ENCODE measurements around the gene RPL38.
"Not testable (repeated sequence)": the region's sequence is repeated elsewhere in the genome, so short reads cannot be mapped to it uniquely, and the experiment has no call there.

RPL38 gene

GRCh38 chr17:74182041-74182723 lies 21.3 kb upstream of the RPL38 start:
- DNase-seq (ENCODE audit: low spot score) = peak; percentile 13
- in situ Hi-C loops (cut with MboI; ENCODE audit: low sequenced_read_pairs, unreplicated experiment) = no loop called here
- TF ChIP-seq CTCF (IDR thresholded peaks at IDR 0.05; ENCODE audit: borderline replicate concordance, control extremely low read depth, extremely low read depth, insufficient read depth, missing control alignments) = no peak

GRCh38 chr17:74183411-74183810 lies 20.1 kb upstream of the RPL38 start:
- in situ Hi-C loops (cut with MboI; ENCODE audit: low sequenced_read_pairs, unreplicated experiment) = no loop called here
- TF ChIP-seq CTCF (IDR thresholded peaks at IDR 0.05; ENCODE audit: borderline replicate concordance, control extremely low read depth, extremely low read depth, insufficient read depth, missing control alignments) = no peak
- peak; percentile 24 for DNase-seq (ENCODE audit: low spot score)

GRCh38 chr17:74185571-74186185 lies 17.8 kb upstream of the RPL38 start:
- TF ChIP-seq CTCF (IDR thresholded peaks at IDR 0.05; ENCODE audit: borderline replicate concordance, control extremely low read depth, extremely low read depth, insufficient read depth, missing control alignments) = no peak
- DNase-seq (ENCODE audit: low spot score) = peak; percentile 15
- in situ Hi-C loops (cut with MboI; ENCODE audit: low sequenced_read_pairs, unreplicated experiment) = no loop called here

GRCh38 chr17:74186498-74186897 lies 17.0 kb upstream of the RPL38 start:
- TF ChIP-seq CTCF (IDR thresholded peaks at IDR 0.05; ENCODE audit: borderline replicate concordance, control extremely low read depth, extremely low read depth, insufficient read depth, missing control alignments) = no peak
- in situ Hi-C loops (cut with MboI; ENCODE audit: low sequenced_read_pairs, unreplicated experiment) = no loop called here
- DNase-seq (ENCODE audit: low spot score) = peak; percentile 6

- DNase-seq (ENCODE audit: low spot score) = peak; percentile 3
- in situ Hi-C loops (cut with MboI; ENCODE audit: low sequenced_read_pairs, unreplicated experiment) = no loop called here
- TF ChIP-seq CTCF (IDR thresholded peaks at IDR 0.05; ENCODE audit: borderline replicate concordance, control extremely low read depth, extremely low read depth, insufficient read depth, missing control alignments) = no peak
Observed at GRCh38 chr17:74187761-74188160, 15.7 kb upstream of the RPL38 start.

- in situ Hi-C loops (cut with MboI; ENCODE audit: low sequenced_read_pairs, unreplicated experiment); DNase-seq (ENCODE audit: low spot score): not testable (repeated sequence)
Observed at GRCh38 chr17:74188687-74189086, 14.8 kb upstream of the RPL38 start.

- DNase-seq (ENCODE audit: low spot score) = peak; percentile 57
- in situ Hi-C loops (cut with MboI; ENCODE audit: low sequenced_read_pairs, unreplicated experiment) = no loop called here
- TF ChIP-seq CTCF (IDR thresholded peaks at IDR 0.05; ENCODE audit: borderline replicate concordance, control extremely low read depth, extremely low read depth, insufficient read depth, missing control alignments) = no peak
Observed at GRCh38 chr17:74190154-74190553, 13.3 kb upstream of the RPL38 start.

Measured in GM13976 (cell line).